Activated naive CD4-positive, alpha-beta T cell treated with anti-CD3 and anti-CD28 coated beads, Interleukin-2, amount 50 U/mL, for 72 hours (primary cell): ENCODE results near the gene VSIG1. TPM values are rescaled to one million over a fixed set of nuclear protein-coding genes. Genes with fewer than 3 reads are reported as not detected.

Experiments
- ATAC-seq, 2 donors: fragments of 150-1000 bp; cut with Tn5 transposase; 2 replicates each; pipeline ENCODE4 v1.10.0; 2021; ENCODE audit warnings: mild to moderate bottlenecking in 2 of 2, moderate library complexity in 2 of 2
- DNase-seq, 2 donors: peaks; one replicate each; pipeline ENCODE4 v3.0.0; 2021 to 2022; ENCODE audit warnings: low spot score in 2 of 2
- H3K27ac Mint-ChIP-seq, 2 donors: one replicate each; pipeline ENCODE4 v1.8.0; 2022; ENCODE audit warnings: mild to moderate bottlenecking in 2 of 2, mixed read lengths in 2 of 2
- H3K36me3 Mint-ChIP-seq, 2 donors: one replicate each; pipeline ENCODE4 v1.8.0; 2022; ENCODE audit warnings: mixed read lengths in 2 of 2
- H3K9me3 Mint-ChIP-seq, 2 donors: one replicate each; pipeline ENCODE4 v1.8.0; 2022; ENCODE audit warnings: mixed read lengths in 2 of 2
- total RNA-seq, 2 donors: library from RNA; stranded (reverse); gene quantifications; one replicate each; pipeline ENCODE4 v1.2.3, GENCODE V29; 2022

The VSIG1 gene
- total RNA-seq, 2 donors from 2014 or later, result 0.18 to 4.4 TPM

GRCh38 chrX:108097380-108097779 lies 52.5 kb downstream of the VSIG1 start:
- DNase-seq (no peak), ATAC-seq (no peak)
- Mint-ChIP-seq H3K36me3 (no peaks in the 10 kb centered on the region), H3K27ac (no peak overlapping the region), H3K9me3 (no peaks in the 10 kb centered on the region)

- Mint-ChIP-seq H3K9me3 (no peaks in the 10 kb centered on the region), H3K36me3 (no peaks in the 10 kb centered on the region), H3K27ac (no peak overlapping the region)
- no peak for ATAC-seq
- DNase-seq, result no peak
Observed at GRCh38 chrX:108105473-108105872, 60.6 kb downstream of the VSIG1 start.

GRCh38 chrX:108114541-108114940 lies 69.7 kb downstream of the VSIG1 start:
- Mint-ChIP-seq H3K36me3 (no peaks in the 10 kb centered on the region), H3K27ac (no peak overlapping the region), H3K9me3 (no peaks in the 10 kb centered on the region)
- ATAC-seq, result no peak
- DNase-seq, result no peak

GRCh38 chrX:108117988-108118387 lies 73.1 kb downstream of the VSIG1 start:
- Mint-ChIP-seq H3K9me3 (no peaks in the 10 kb centered on the region), H3K27ac (no peak overlapping the region), H3K36me3 (no peaks in the 10 kb centered on the region)
- DNase-seq (no peak), ATAC-seq (no peak)

GRCh38 chrX:108121291-108121690 lies 76.4 kb downstream of the VSIG1 start:
- ATAC-seq (no peak), DNase-seq (no peak)
- Mint-ChIP-seq H3K27ac (no peak overlapping the region), H3K9me3 (no peaks in the 10 kb centered on the region), H3K36me3 (no peaks in the 10 kb centered on the region)

GRCh38 chrX:108122748-108123147 lies 77.9 kb downstream of the VSIG1 start:
- no peaks in the 10 kb centered on the region for H3K9me3 Mint-ChIP-seq
- peak overlapping the region in 1 of 2 donors; percentile 71 for H3K27ac Mint-ChIP-seq
- no peaks in the 10 kb centered on the region for H3K36me3 Mint-ChIP-seq
- no peak for ATAC-seq
- no peak for DNase-seq

- no peaks in the 10 kb centered on the region for H3K36me3 Mint-ChIP-seq
- no peaks in the 10 kb centered on the region for H3K9me3 Mint-ChIP-seq
- DNase-seq (no peak), ATAC-seq (no peak)
- peak overlapping the region in 1 of 2 donors; percentile 71 for H3K27ac Mint-ChIP-seq
Observed at GRCh38 chrX:108123591-108124366, 78.9 kb downstream of the VSIG1 start.

- Mint-ChIP-seq H3K9me3 (no peaks in the 10 kb centered on the region), H3K27ac (no peak overlapping the region), H3K36me3 (no peaks in the 10 kb centered on the region)
- ATAC-seq, result no peak
- DNase-seq, result no peak
Observed at GRCh38 chrX:108126661-108127060, 81.8 kb downstream of the VSIG1 start.

- Mint-ChIP-seq H3K36me3 (no peaks in the 10 kb centered on the region), H3K9me3 (no peaks in the 10 kb centered on the region), H3K27ac (peak overlapping the region in 1 of 2 donors; percentile 22)
- no peak for DNase-seq
- ATAC-seq, result no peak
Observed at GRCh38 chrX:108127152-108127551, 82.3 kb downstream of the VSIG1 start.

Other genes starting within 250 kb of the VSIG1 start
- gene MID2, start 219.2 kb upstream of the VSIG1 start, total RNA-seq, result 10 to 100 TPM in 1 of 2 donors, 1 to 10 TPM in 1; 8.4 to 10.3 TPM
- gene TEX13B, start 62.7 kb upstream of the VSIG1 start, total RNA-seq, result not detected
- gene PSMD10, start 46.5 kb downstream of the VSIG1 start, total RNA-seq, result 10 to 100 TPM; 36.9 to 59.4 TPM
- 10 to 100 TPM in 1 of 2 donors, 1 to 10 TPM in 1; 6.7 to 24.3 TPM for gene ATG4A, start 46.7 kb downstream of the VSIG1 start, total RNA-seq